ENCODE results near the gene GPR141.

The GPR141 gene

GRCh38 chr7:37726016-37726415 is 42.5 kb downstream of the GPR141 start:
- intact Hi-C loops (cut with DNase I) = no loop called here
- DNase-seq = no peak

- intact Hi-C loops (cut with DNase I) = no loop called here
- DNase-seq = no peak
These were observed 45.2 kb downstream of the GPR141 start for GRCh38 chr7:37728747-37729146.

GRCh38 chr7:37729181-37729580 is 45.6 kb downstream of the GPR141 start:
- intact Hi-C loops (cut with DNase I) = no loop called here
- no peak for DNase-seq

GRCh38 chr7:37730501-37730900 is 46.9 kb downstream of the GPR141 start:
- intact Hi-C loops (cut with DNase I) = no loop called here
- peak in 1 of 42 donors; percentile 16 for DNase-seq

GRCh38 chr7:37732253-37732652 is 48.7 kb downstream of the GPR141 start:
- intact Hi-C loops (cut with DNase I) = no loop called here
- DNase-seq = peak in 22 of 42 donors; percentile 4 to 60 (median 25)

- intact Hi-C loops (cut with DNase I) = no loop called here
- no peak for DNase-seq
These were observed 49.3 kb downstream of the GPR141 start for GRCh38 chr7:37732888-37733287.

GRCh38 chr7:37735196-37735595 is 51.6 kb downstream of the GPR141 start:
- intact Hi-C loops (cut with DNase I) = no loop called here
- no peak for DNase-seq

GRCh38 chr7:37738321-37738720 is 54.8 kb downstream of the GPR141 start:
- DNase-seq = no peak
- intact Hi-C loops (cut with DNase I) = no loop called here

- intact Hi-C loops (cut with DNase I) = no loop called here
- no peak for DNase-seq
These were observed 56.8 kb downstream of the GPR141 start for GRCh38 chr7:37740398-37740797.

GRCh38 chr7:37741776-37742175 is 58.2 kb downstream of the GPR141 start:
- DNase-seq = no peak
- intact Hi-C loops (cut with DNase I) = no loop called here

GRCh38 chr7:37751096-37751495 is 67.5 kb downstream of the GPR141 start:
- DNase-seq = no peak
- intact Hi-C loops (cut with DNase I) = no loop called here

GRCh38 chr7:37753398-37754050 is 70.0 kb downstream of the GPR141 start:
- intact Hi-C loops (cut with DNase I) = no loop called here
- no peak for DNase-seq

GRCh38 chr7:37756797-37757551 is 73.4 kb downstream of the GPR141 start:
- no peak for DNase-seq
- intact Hi-C loops (cut with DNase I) = no loop called here

GRCh38 chr7:37757563-37757962 is 74.0 kb downstream of the GPR141 start:
- intact Hi-C loops (cut with DNase I) = no loop called here
- no peak for DNase-seq

GRCh38 chr7:37758501-37759045 is 75.0 kb downstream of the GPR141 start:
- DNase-seq = no peak
- intact Hi-C loops (cut with DNase I) = no loop called here

GRCh38 chr7:37759526-37759925 is 76.0 kb downstream of the GPR141 start:
- no peak for DNase-seq
- intact Hi-C loops (cut with DNase I) = no loop called here

- intact Hi-C loops (cut with DNase I) = no loop called here
- DNase-seq = no peak
These were observed 81.9 kb downstream of the GPR141 start for GRCh38 chr7:37765421-37765829.

GRCh38 chr7:37765872-37766525 is 82.4 kb downstream of the GPR141 start:
- intact Hi-C loops (cut with DNase I) = no loop called here
- DNase-seq = peak in 8 of 42 donors; percentile 3 to 32 (median 19)

- intact Hi-C loops (cut with DNase I) = no loop called here
- no peak for DNase-seq
These were observed 85.0 kb downstream of the GPR141 start for GRCh38 chr7:37768611-37769010.

- intact Hi-C loops (cut with DNase I) = no loop called here
- no peak for DNase-seq
These were observed 85.7 kb downstream of the GPR141 start for GRCh38 chr7:37769291-37769690.

Data from head of caudate nucleus (tissue), 42 donors.